HG03159 (cell line): ENCODE measurements around the gene NXPH3.
"Not testable (repeated sequence)": the region's sequence is repeated elsewhere in the genome, so short reads cannot be mapped to it uniquely, and the experiment has no call there.

ENCODE experiments used
- ATAC-seq: cut with Tn5 transposase; IDR thresholded peaks from one replicate; pipeline ENCODE4 v1.9.1; 2021; ENCODE audit warnings: mild to moderate bottlenecking, moderate library complexity; ENCODE audit not compliant: unreplicated experiment

The NXPH3 gene

DNA sequence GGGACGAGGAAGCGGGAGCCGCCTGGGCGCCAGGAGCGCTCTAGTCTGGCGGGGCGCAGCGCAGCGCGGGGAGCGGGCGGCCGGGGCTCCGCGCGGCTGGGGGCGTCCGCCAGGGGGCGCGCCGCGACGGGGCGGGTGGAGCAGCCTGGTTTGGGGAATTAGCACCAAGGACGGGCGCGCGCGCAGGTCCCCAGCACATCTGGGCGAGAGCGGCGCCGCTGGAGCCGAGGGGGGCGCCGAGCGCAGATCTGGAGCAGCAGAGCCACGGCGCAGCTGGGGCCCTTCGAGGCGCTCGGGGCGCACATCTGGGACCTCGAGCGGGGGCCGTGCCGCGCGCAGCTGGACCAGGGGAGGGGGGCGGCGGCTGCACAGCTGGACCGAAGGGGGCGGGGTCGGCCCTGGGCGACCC is at the start of gene NXPH3:
Gene NXPH3 (plus strand): TSS at position 193 of the 409 bp plus-strand sequence. CDS start 349 bp downstream, outside the sequence.
- no peak for ATAC-seq

DNA sequence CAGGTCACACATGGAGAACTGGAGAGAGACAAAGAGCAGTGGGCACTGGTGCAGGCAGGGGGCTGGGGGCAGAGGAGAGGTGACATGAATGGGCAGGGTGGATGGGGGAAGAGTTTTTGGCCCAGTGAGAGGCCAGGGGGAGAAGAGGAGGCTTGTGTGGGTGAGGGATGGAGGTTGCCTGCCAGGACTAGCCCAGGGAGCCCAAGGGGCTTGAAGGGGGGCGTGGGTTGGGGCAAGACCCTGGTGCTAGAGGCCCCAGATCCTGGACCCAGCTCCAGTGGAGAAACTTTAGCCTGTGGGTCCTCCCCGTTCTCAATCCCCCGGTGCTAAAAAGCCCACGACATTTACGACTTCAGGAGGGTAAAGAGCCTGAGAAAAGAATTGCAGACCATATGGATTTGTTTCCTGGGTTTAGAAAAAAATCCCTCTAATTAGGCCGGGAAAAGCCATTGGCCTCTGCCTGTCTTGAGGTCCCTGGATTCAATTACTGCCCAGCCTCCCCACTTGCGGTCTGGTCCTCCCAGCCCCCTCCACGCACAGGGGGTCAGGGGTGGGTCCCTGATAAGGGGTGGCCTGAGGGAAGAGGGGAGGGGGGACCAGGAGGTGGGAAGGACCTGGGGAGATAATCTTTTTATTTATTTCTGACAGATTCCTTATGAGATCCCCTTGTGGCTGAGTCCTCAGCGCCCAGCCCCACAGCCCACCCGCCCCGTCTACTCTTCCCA is 47.6 kb upstream of the NXPH3 start:
- ATAC-seq: no peak

DNA sequence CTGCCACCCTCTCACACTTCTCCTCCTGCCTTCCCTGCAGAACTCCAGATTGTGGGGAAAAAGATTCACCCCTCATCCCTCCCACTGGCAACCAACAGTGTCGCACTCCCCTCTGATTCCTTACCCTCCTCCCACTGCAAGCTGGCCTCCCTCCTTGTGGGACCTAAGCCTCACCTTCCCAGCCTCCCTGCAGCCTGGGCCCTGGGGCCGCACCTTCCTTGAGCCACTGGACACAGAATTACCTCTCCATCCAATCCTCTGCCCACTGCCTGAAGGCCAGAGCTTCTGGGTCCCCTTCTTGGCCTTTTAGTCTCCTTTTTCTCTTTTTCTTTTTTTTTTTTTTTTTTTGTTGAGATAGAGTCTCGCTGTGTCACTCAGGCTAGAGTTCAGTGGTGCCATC is 46.7 kb upstream of the NXPH3 start:
- ATAC-seq: no peak

DNA sequence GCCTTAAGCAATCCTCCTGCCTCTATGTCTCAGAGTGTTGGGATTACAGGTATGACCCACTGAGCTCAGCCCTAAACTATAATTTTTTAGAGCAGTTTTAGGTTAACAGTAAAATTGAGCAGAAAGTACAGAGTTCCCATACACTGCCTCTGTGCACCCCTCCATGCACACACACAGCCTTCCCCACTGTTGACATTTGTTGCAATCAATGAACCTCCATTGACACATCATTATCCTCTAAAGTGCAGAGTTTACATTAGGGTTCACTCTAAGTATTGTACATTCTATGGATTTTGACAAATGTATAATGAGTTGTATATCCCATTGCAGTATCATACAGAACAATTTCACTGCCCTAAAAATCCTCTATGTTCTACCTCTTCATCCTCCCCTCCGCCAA is 45.6 kb upstream of the NXPH3 start:
- ATAC-seq: no peak

DNA sequence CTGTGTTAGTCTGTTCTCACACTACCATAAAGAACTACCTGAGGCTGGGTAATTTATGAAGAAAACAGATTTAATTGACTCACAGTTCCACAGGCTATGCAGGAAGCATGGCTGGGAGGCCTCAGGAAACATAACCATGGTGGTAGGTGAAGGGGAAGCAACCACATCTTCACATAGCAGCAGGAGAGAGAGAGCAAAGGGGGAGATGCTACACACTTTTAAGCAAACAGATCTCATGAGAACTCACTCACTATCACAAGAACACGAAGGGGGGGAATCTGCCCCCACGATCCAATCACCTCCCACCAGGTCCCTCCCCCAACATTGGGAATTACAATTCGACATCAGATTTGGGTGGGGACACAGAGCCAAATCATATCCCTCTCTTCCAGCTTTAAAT is 31.8 kb upstream of the NXPH3 start:
- no peak for ATAC-seq

DNA sequence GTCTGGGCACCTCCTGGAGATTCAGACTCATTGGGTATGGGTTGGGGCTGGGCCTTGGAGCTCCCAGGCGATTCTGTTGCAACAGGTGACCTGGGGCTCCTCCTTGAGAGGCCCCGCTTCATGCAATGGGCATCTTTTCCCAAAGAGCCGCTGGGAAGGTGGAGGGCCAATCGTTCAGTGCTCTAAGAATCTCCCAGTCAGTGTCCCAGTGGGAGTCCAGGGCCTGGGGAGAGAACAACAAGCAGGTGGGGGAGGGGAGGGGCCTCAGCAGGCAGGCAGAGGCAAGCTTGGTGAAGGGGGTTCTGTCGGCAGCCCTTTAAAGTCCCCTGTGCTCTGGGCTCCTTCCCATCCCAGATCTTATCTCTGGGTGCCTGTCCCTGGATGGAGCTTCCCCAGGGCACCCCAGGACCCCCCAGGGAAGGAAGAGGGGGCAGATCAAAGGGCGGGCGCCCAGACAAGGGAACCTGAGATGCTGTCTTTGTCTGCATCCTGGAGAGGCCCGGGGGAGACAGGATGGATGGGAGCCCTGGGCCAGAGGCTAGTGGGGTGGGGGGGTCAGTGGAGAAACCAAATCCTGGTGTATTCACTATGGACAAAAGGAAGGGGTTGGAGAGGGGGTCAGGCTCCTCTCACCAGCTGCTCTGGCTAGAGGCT is 30.5 kb upstream of the NXPH3 start:
- no peak for ATAC-seq

DNA sequence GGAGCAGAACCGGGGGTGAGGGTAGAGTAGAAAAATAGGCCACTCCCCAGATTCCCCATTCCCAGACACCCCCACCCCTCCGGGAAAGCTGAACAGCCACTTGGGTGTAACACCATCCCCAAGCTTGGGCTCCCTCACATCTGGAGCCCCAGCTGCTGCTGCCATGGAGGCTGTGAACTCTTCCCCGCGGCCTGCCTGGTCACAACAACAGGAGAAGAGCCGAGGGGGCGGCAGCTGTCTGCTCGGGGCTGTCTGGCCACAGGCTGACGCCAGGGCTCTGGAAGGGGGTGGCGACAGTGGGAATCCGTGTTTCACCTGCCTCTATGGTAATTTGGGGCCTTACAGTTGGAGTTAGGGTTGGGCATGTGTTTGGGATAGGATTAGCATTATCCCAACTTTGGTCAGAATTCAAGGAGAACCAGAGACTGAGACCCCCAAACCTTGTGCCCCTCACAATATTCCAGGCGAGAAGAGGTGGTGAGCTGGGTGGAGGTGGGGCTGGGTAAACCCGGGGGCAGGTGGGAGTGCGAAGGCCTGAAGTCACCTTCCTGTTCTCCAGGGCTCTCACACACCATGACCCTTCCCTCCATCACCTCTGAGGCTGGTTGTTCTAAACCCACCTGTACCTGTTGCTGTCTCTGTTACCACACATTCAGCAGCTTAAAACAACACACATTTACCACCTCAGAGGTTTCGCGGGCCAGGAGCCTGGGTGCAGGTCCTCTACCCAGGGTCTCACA is 29.7 kb upstream of the NXPH3 start:
- no peak for ATAC-seq

DNA sequence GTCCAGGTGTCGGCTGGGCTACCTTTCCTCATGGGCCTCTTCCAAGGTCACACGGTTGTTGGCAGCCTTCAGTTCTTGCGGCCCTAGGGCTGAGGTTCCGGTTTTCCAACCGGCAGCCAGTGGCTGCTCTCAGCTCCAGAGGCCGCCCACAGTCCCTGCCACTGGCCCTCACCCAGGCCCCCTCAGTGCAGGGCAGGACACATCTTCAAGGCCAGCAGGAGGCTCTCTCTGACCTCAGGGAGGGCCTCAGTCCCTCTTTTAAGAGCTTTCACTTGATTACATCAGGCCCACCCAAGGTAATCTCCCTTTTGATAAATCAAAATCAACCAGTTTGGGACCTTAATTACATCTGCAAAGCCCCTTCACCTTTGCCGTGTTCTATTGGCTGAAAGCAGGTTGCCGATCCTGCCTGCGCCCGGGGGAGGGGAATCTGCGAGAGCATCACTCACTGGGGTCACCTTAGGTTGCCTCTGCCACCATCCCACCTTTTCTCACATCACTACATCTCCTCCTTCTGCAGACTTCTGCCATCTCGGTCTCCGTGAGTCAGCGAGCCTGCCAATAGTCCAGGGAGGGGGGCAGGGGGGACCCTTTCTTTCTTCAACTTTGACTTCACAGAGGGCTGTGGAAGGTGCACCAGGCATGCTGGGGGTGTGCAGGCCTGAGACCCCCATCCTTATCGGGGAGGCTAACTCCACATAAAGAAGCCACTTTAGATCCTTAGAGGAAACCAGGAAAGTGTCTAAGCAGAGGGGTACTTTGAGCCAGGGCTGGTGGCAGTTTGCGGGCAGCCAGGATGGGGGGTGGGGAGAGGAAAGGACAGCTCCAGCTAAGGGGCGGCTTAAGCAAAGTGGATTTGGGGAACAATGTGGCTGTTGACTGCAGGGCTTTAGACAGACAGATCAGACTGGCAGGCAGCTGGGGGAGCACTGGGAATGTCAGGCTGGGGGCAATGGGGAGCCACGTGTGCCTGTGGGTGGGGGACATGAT is 28.8 kb upstream of the NXPH3 start:
- no peak for ATAC-seq

DNA sequence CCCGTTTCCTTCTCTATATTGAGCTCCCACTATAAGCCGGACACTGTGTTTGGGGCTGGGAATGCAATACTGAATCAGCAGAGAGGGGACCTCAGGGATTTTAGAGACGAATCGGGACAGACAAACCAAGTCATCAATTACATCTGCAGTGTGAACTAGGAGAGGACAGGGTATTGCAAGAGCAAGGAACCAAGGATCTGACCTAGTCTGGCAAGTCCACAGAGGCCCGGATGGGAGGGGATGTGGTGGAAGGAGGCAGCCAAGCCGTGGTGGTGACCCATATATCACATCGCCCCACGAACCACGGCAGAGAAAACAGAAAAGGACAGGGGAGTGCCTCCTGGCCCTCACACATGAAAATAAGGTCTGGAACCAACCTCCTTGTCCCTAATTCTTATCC is 28.1 kb upstream of the NXPH3 start:
- no peak for ATAC-seq

DNA sequence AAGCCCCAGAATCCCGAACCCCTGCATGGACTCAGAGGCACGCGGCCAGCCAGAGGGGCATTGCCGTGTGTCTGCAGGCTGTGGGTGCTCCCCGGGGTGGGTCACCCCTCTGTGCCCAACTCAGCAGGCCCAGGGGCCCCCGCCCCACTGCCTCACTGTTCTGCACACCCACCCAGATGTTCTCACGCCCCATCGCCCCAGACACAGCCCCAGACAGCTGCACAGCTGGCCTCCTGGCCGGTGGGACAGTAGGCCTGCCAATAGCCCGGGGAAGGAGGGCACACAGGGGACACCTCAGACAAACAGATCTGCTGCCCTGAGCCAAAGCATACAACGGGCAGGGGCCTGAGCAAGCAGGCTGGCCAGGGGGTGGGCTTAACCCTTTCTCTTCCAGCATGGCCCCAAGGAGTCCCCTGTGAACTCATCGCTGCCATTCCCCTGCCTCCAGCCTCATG is 27.6 kb upstream of the NXPH3 start:
- no peak for ATAC-seq

DNA sequence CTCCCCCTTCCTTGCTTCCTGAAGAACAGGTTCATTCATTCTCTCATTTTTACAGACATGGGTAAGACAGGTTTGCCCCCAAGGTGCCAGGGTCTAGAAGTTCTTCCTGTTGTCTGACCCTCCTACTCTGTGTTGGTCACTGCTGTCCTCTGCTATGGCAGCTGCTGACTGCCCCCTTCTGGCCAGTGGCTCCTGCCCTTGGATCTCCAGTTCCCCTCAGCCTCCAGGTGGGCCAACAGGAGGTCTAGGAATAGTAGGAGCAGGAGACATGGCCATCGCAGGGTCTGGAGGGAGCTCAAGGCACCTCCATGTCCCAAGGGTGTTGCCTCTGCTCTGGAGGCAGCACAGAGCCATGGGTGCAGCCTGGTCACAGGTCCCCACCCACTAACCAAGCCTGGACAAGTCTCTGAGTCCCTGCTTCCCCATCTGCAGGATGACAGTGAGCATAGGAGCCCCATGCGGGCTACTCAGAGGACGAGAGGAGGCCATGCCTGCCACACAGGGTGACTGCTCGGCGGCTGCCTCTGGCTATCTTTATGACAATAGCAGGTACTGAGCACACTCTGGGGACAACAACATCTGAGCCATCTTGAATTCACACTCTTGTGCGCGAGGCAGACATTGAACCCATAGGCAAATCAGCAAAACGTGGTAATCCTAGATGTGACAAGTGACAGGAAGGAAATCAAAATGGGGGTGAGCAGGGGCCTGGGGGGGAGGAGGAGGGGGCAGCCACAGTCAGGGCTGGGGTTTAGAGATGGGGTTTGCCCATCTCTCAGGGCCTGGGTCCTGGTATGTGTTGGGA is 27.0 kb upstream of the NXPH3 start:
- no peak for ATAC-seq

DNA sequence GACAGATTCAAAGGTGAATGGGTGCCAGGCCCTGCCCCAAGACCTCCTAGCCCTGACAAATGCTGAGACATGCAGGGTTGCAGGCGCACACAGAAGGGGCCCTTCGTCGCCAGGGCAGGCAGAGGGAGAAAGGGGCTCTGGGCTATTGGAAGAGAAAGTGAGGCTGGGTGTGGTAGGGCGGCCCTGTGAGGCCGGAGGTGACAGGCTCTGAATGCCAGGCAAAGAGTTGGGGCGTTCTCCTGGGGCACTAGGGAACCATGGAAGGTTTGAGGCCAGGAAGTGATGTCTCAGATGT is 26.4 kb upstream of the NXPH3 start:
- no peak for ATAC-seq

DNA sequence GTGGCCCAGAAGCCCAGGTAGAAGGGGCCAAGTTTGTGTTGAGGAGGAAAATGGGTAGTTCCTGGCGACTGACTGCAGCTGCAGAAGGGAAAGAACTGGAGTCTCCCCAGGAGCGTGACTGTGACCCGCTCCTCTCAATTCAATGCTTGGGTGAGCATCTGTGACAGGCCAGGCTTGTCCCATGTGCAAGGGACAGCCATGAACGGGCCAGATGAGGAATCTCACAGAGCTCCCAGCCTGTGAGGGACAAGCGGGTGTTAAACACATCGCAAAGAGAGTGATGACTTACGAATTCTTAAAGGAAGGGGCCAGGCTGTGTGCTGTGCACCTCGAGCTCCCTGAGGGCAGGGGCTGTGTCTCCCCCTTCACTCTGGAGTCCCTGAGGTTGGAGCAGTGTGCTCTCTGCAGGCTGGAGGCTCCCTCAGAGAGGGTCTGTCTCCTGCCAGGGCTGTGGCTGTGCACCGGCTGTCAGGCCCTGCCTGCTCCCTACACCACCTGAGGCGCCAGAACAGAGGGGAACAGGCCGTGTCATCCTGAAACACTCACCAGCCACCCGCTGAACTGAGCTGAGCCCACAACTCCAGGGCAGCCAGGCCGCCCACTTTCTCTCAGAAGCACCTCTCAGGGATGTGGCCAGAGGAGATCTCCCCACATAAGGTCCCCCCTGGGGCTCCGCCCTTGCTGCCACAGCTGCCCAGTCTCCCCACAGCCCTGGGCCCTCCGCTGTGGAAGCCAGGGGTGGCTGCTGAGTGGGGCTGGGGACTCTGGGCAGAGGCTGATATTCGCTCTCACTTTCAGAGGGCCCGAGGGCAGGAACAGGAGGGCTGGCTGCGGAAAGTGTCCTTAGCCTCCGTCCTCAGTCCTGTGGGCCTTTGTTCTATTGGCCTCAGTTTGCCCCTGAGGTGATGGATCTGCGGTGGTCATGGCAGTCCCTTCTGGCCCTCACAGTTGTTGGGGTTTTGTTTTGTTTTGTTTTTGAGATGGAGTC is 25.7 kb upstream of the NXPH3 start:
- no peak for ATAC-seq

DNA sequence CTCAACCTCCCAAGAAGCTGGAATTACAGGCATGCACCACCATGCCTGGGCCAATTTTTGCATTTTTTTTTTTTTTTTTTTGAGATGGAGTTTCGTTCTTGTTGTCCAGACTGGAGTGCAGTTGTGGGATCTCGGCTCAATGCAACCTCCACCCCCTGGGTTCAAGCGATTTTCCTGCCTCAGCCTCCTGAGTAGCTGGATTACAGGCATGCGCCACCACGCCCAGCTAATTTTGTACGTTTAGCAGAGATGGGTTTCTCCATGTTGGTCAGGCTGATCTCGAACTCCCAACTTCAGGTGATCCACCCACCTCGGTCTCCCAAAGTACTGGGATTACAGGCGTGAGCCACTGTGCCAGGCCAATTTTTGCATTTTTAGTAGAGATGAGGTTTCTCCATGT is 24.9 kb upstream of the NXPH3 start:
- ATAC-seq: not testable (repeated sequence)

DNA sequence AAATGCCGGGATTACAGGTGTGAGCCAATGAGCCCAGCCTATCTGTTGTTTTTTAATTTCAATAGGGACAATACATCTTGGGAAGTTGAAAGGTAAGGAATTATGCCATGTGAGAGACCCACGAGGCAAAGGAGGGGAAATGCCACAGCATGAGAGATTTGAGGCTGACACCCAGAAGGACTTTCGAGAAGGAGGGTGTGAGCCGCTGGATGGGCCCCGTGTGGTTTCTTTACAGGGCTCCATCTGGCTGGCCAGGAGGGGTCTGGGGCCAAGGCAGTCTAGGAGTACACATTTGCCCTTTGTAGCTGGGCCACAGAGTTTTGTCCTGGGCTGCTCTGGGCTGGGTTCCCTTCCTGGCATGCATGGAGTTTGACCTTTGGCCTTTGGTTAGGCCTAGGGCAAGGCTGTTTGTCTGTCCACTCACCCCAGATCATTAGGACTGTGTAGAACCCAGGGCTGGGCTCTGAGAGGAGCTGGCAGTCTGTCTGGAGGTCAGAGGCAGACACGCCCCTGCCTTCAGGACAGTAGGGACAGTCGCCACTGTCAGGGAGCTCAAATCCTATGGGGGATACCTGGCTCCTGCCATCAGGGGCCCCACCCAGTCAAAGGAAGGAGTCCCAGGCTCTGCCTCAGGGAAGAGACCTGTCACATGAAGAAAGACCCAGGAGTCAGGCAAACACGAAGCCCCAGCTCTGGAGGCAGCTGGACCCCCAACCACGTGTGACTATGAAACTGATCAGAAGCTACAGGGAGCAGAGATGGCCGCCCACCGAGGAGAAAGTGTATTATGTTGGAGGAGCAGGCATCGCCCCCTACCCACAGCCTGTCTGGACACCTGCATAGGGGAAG is 24.2 kb upstream of the NXPH3 start:
- ATAC-seq: no peak

DNA sequence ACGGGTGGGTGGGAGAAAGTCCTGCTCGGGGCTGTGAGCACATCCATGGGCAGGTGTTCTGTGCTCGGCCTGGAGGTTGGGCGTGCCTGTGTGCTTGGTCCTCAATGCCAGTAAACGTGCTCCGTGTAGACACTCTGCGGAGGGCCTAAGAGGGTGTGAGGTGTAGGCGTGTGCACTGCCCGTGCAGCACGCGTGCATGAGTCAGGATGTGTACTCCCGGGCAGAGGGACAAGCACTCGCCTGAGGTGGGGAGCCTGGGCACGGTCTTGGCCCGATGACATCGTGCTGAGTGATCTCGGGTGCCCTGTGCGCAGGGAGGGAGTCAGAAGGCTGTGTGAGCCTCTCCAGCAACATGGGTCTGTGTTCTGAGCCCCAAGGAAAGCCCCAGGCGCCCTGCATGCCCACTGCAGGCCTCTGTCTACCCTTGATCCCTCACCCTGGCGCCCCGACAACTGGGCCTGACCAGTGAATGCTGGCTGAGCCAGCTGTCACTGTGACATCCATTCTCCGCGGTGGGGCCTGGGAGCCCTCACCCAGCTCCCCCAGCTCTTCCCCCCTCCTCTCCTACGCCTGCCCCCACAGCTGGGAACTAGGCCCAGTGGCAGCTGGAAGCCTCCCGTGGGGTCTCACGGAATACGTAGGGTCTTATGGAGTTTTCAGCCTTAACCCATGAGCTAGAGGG is 23.5 kb upstream of the NXPH3 start:
- ATAC-seq: no peak

DNA sequence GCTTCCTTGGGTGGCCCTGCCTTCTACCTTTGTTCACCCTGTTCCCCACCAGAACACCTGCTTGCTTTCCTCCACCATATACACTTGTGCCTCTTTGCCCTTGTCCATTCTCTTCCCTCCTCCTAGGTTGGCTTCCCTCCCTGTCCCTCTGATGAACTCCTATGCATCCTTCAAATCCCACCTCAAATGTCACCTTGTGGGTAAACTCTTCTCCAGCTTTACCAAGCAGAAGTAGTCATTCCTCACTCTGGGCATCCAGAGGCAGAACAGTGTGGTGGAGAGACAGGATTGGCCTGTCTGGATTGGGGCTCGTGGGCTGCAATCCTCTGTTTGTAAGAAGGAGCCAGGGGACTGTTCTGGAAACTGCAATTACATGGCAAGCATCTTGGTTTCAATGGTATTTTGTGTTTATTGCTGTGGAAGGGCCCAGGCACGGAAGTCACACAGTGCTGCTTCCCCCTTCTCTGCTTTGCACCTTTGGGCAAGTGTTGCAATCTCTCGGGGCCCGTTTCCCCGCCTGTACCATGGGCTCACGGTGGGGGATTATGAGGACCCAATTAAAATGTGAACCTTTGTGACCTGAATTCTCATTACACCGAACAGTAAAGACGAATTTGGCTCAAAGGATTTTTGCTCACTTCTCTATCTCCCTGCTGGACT is 21.9 kb upstream of the NXPH3 start:
- ATAC-seq: no peak
